MM.1S (cell line): ENCODE measurements around the gene PXN.

Experiments
- DNase-seq: peaks from one replicate; pipeline ENCODE4 v3.0.0-alpha.2; 2015
- H2AFZ ChIP-seq: fragments of 300-600 bp; sonication (generic); 2 replicates; pipeline ENCODE4 v1.6.0; 2016; ENCODE audit warnings: antibody characterized with exemption, low read length
- H3F3A ChIP-seq: fragments of 300-600 bp; sonication (generic); 2 replicates; pipeline ENCODE4 v1.6.1; 2016; ENCODE audit warnings: mild to moderate bottlenecking, antibody characterized with exemption, low read length, moderate library complexity, mixed read lengths; ENCODE audit not compliant: insufficient read depth
- H3K27ac ChIP-seq: fragments of 300-600 bp; sonication (generic); 2 replicates; pipeline ENCODE4 v1.5.1; 2016; ENCODE audit warnings: mild to moderate bottlenecking, low read length
- H3K27me3 ChIP-seq: fragments of 300-600 bp; sonication (generic); replicated peaks from 2 replicates; pipeline ENCODE4 v1.6.0; 2016; ENCODE audit warnings: low read length; ENCODE audit not compliant: insufficient read depth
- H3K36me3 ChIP-seq: fragments of 300-600 bp; sonication (generic); replicated peaks from 2 replicates; pipeline ENCODE4 v1.6.1; 2016; ENCODE audit warnings: mild to moderate bottlenecking, low read length, mixed read lengths; ENCODE audit not compliant: insufficient read depth
- H3K4me1 ChIP-seq: fragments of 300-600 bp; sonication (generic); 2 replicates; pipeline ENCODE4 v1.6.1; 2016; ENCODE audit warnings: low read length, mixed read lengths
- H3K4me2 ChIP-seq: fragments of 300-600 bp; sonication (generic); 2 replicates; pipeline ENCODE4 v1.6.0; 2016; ENCODE audit warnings: low read depth, low read length
- H3K4me3 ChIP-seq: fragments of 300-600 bp; sonication (generic); 2 replicates; pipeline ENCODE4 v1.5.1; 2016; ENCODE audit warnings: low read length, mixed read lengths
- H3K79me2 ChIP-seq: fragments of 300-600 bp; sonication (generic); 2 replicates; pipeline ENCODE4 v1.6.1; 2016; ENCODE audit warnings: mixed run types, low read length, mixed read lengths
- H3K9ac ChIP-seq: fragments of 300-600 bp; sonication (generic); 2 replicates; pipeline ENCODE4 v1.6.1; 2016; ENCODE audit warnings: low read length, mixed read lengths
- H3K9me2 ChIP-seq: fragments of 300-600 bp; sonication (generic); replicated peaks from 2 replicates; pipeline ENCODE4 v1.6.1; 2016; ENCODE audit warnings: mild to moderate bottlenecking, low read length, mixed read lengths; ENCODE audit not compliant: insufficient read depth
- H3K9me3 ChIP-seq: fragments of 300-600 bp; sonication (generic); replicated peaks from 2 replicates; pipeline ENCODE4 v1.6.1; 2016; ENCODE audit warnings: mild to moderate bottlenecking, low read length, mixed read lengths; ENCODE audit not compliant: insufficient read depth
- H4K20me1 ChIP-seq: fragments of 300-600 bp; sonication (generic); 2 replicates; pipeline ENCODE4 v1.6.1; 2016; ENCODE audit warnings: mild to moderate bottlenecking, low read length, moderate library complexity, mixed read lengths; ENCODE audit not compliant: insufficient read depth
- CTCF ChIP-seq: fragments of 300-600 bp; sonication (generic); IDR thresholded peaks from 2 replicates; pipeline ENCODE4 v1.5.1; 2016; ENCODE audit warnings: antibody characterized with exemption, low read length, mixed read lengths
- EZH2 ChIP-seq: fragments of 300-600 bp; sonication (generic); optimal IDR thresholded peaks from 2 replicates; pipeline ENCODE3; 2017; ENCODE audit warnings: low read depth, mild to moderate bottlenecking, antibody characterized with exemption, low read length, mixed read lengths
- EZH2phosphoT487 ChIP-seq: fragments of 300-600 bp; sonication (generic); IDR thresholded peaks from 2 replicates; pipeline ENCODE4 v1.6.1; 2018; ENCODE audit warnings: antibody characterized with exemption, low read length

The PXN gene

GRCh38 chr12:120230974-120231315 lies 34.6 kb downstream of the PXN start:
- no peak overlapping the region for H2AFZ ChIP-seq
- H3K9me3 ChIP-seq = no peaks in the 10 kb centered on the region
- no peaks in the 10 kb centered on the region for H3K36me3 ChIP-seq
- peaks cover 7% of the 10 kb centered on the region; the same call in 1 of the 2 replicates for H3F3A ChIP-seq
- H3K27me3 ChIP-seq = no peaks in the 10 kb centered on the region
- H3K79me2 ChIP-seq = no peaks in the 10 kb centered on the region
- H4K20me1 ChIP-seq = no peaks in the 10 kb centered on the region
- no peak overlapping the region for H3K27ac ChIP-seq
- no peak overlapping the region for H3K4me2 ChIP-seq
- TF ChIP-seq CTCF (no peak), EZH2 (no peak), EZH2phosphoT487 (no peak)
- H3K9me2 ChIP-seq = no peaks in the 10 kb centered on the region
- no peak overlapping the region for H3K9ac ChIP-seq
- H3K4me3 ChIP-seq = no peak overlapping the region
- H3K4me1 ChIP-seq = peaks cover 6% of the 10 kb centered on the region; the same call in 1 of the 2 replicates
- DNase-seq = no peak

- H3K4me3 ChIP-seq = no peak overlapping the region
- H3K4me1 ChIP-seq = peaks cover 6% of the 10 kb centered on the region; the same call in 1 of the 2 replicates
- no peaks in the 10 kb centered on the region for H3K36me3 ChIP-seq
- no peaks in the 10 kb centered on the region for H3K27me3 ChIP-seq
- no peak overlapping the region for H3K4me2 ChIP-seq
- H3K9me3 ChIP-seq = no peaks in the 10 kb centered on the region
- H3K9me2 ChIP-seq = no peaks in the 10 kb centered on the region
- H3K9ac ChIP-seq = no peak overlapping the region
- H3K79me2 ChIP-seq = no peaks in the 10 kb centered on the region; the same call in 1 of the 2 replicates
- H2AFZ ChIP-seq = no peak overlapping the region
- no peaks in the 10 kb centered on the region for H4K20me1 ChIP-seq
- DNase-seq = no peak
- H3K27ac ChIP-seq = no peak overlapping the region
- TF ChIP-seq CTCF = no peak
- H3F3A ChIP-seq = peaks cover 7% of the 10 kb centered on the region; the same call in 1 of the 2 replicates
These were observed 35.1 kb downstream of the PXN start for GRCh38 chr12:120230326-120230973.

GRCh38 chr12:120229487-120230325 lies 35.8 kb downstream of the PXN start:
- H3K9me2 ChIP-seq = no peaks in the 10 kb centered on the region
- no peaks in the 10 kb centered on the region for H3K27me3 ChIP-seq
- no peaks in the 10 kb centered on the region for H3K36me3 ChIP-seq
- peaks cover 9% of the 10 kb centered on the region for H3K4me1 ChIP-seq
- H3K9ac ChIP-seq = no peak overlapping the region
- H3K4me2 ChIP-seq = no peak overlapping the region
- no peak overlapping the region for H2AFZ ChIP-seq
- no peaks in the 10 kb centered on the region for H3K9me3 ChIP-seq
- no peak for TF ChIP-seq CTCF
- TF ChIP-seq EZH2phosphoT487 = no peak
- TF ChIP-seq EZH2 = no peak
- no peak overlapping the region for H3K4me3 ChIP-seq
- no peak overlapping the region for H3K27ac ChIP-seq
- peaks cover 7% of the 10 kb centered on the region; the same call in 1 of the 2 replicates for H3F3A ChIP-seq
- H3K79me2 ChIP-seq = peaks cover 5% of the 10 kb centered on the region; the same call in 1 of the 2 replicates
- DNase-seq = no peak
- no peaks in the 10 kb centered on the region for H4K20me1 ChIP-seq
